GM20000 (cell line): Measurements from ENCODE around the gene TMEM94.

Experiments
- DNase-seq: peaks from one replicate; pipeline ENCODE4 v3.0.0; 2012; ENCODE audit warnings: low spot score
- CTCF ChIP-seq: IDR thresholded peaks from 2 replicates; pipeline ENCODE4 v1.5.1; 2012; ENCODE audit warnings: mild to moderate bottlenecking, control low read depth; ENCODE audit errors: extremely low read depth, missing control alignments

The TMEM94 gene

GRCh38 chr17:75536366-75536765, 79.9 kb downstream of the TMEM94 start:
- no peak for DNase-seq
- no peak for TF ChIP-seq CTCF

- no peak for TF ChIP-seq CTCF
- no peak for DNase-seq
Observed at GRCh38 chr17:75539967-75540729, 83.7 kb downstream of the TMEM94 start.

- no peak for DNase-seq
- no peak for TF ChIP-seq CTCF
Observed at GRCh38 chr17:75540923-75541503, 84.6 kb downstream of the TMEM94 start.

- no peak for TF ChIP-seq CTCF
- DNase-seq: no peak
Observed at GRCh38 chr17:75542229-75542628, 85.8 kb downstream of the TMEM94 start.

GRCh38 chr17:75542728-75543336, 86.4 kb downstream of the TMEM94 start:
- TF ChIP-seq CTCF: no peak
- DNase-seq: no peak

- no peak for DNase-seq
- no peak for TF ChIP-seq CTCF
Observed at GRCh38 chr17:75544250-75544649, 87.8 kb downstream of the TMEM94 start.

GRCh38 chr17:75546181-75546580, 89.7 kb downstream of the TMEM94 start:
- no peak for DNase-seq
- TF ChIP-seq CTCF: no peak
